Esophagus muscularis mucosa (tissue), 4 donors: ENCODE results near the gene TP63. TPM values are rescaled to one million over a fixed set of nuclear protein-coding genes. Genes with fewer than 3 reads are reported as not detected.

Source experiments
- DNase-seq: peaks from one replicate; pipeline ENCODE4 v3.0.0-alpha.2; 2017; ENCODE audit errors: extremely low spot score
- H3K27ac ChIP-seq, 4 donors: fragments of 200-600 bp; sonication (generic); replicated peaks in 1 of 4; 1 replicate in 3 of 4; 2 replicates in 1 of 4; pipeline ENCODE4 v1.5.1; 2016 to 2019; ENCODE audit warnings: mild to moderate bottlenecking in 1 of 4
- H3K27me3 ChIP-seq, 4 donors: fragments of 200-600 bp; sonication (generic); one replicate each; pipeline versions ENCODE4 v1.5.1 to v1.6.0; 2016 to 2019
- H3K36me3 ChIP-seq, 4 donors: fragments of 200-600 bp; sonication (generic); one replicate each; pipeline ENCODE4 v1.5.1; 2016 to 2019
- H3K4me1 ChIP-seq, 4 donors: fragments of 200-600 bp; sonication (generic); one replicate each; pipeline ENCODE4 v1.5.1; 2016 to 2019
- H3K4me3 ChIP-seq, 4 donors: fragments of 200-600 bp; sonication (generic); 1 replicate in 2 of 4; 2 replicates in 2 of 4; pipeline ENCODE4 v1.5.1; 2016 to 2019; ENCODE audit warnings: mild to moderate bottlenecking in 4 of 4, moderate library complexity in 1 of 4
- H3K9me3 ChIP-seq, 4 donors: fragments of 200-600 bp; sonication (generic); 1 replicate in 3 of 4; 2 replicates in 1 of 4; pipeline ENCODE4 v1.5.1; 2016 to 2019
- CTCF ChIP-seq, 3 experiments: fragments of 200-600 bp in 2 of 3; fragments of 450-650 bp in 1 of 3; sonication (generic) in 2 of 3; IDR thresholded peaks; one replicate each; pipeline ENCODE4 v1.5.1; 2017 to 2019; ENCODE audit warnings: antibody characterized with exemption in 3 of 3, mild to moderate bottlenecking in 2 of 3, moderate library complexity in 1 of 3
- EP300 ChIP-seq: sonication (generic); formaldehyde crosslinking; IDR thresholded peaks from one replicate; pipeline ENCODE4 v1.6.1; 2017; ENCODE audit warnings: antibody characterized with exemption
- POLR2A ChIP-seq: fragments of 450-650 bp; IDR thresholded peaks from one replicate; pipeline ENCODE4 v1.6.1; 2017; ENCODE audit warnings: antibody characterized with exemption, moderate library complexity, mild to moderate bottlenecking, low read depth
- POLR2AphosphoS5 ChIP-seq, 2 donors: sonication (generic); formaldehyde crosslinking; IDR thresholded peaks; one replicate each; pipeline ENCODE4 v1.6.1; 2017; ENCODE audit warnings: antibody characterized with exemption in 2 of 2
- WGBS: methylation state at CpG from one replicate; pipeline ENCODE4 v1.1.5; 2018; 5-methylcytosine and 5-hydroxymethylcytosine counted together
- intact Hi-C: fragments of 100-400 bp; cut with DNase I; formaldehyde crosslinking; loops from one replicate; pipeline ENCODE4 v1.15.1; 2023
- total RNA-seq, 4 donors: library from RNA; depleted of rRNA; stranded (reverse); fragments of >200 nt; gene quantifications; one replicate each; pipeline versions ENCODE4 v1.1.0 to v1.2.1, GENCODE V29; 2016

TP63 gene
- total RNA-seq, 4 donors from 2014 or later, result under 0.01 to 0.34 (median 0.21) TPM

GRCh38 chr3:189863031-189863430 lies 231.8 kb downstream of the TP63 start:
- TF ChIP-seq CTCF (IDR thresholded peaks at IDR 0.05) (no peak), POLR2AphosphoS5 (IDR thresholded peaks at IDR 0.05) (no peak), EP300 (no peak), POLR2A (no peak)
- DNase-seq, result no peak
- Histone ChIP-seq H3K4me3 (no peak overlapping the region), H3K9me3 (no peaks in the 10 kb centered on the region), H3K27ac (no peak overlapping the region), H3K36me3 (no peaks in the 10 kb centered on the region), H3K27me3 (no peaks in the 10 kb centered on the region), H3K4me1 (no peaks in the 10 kb centered on the region)
- WGBS, result 76% methylated on average over 3 of the region's 3 CpGs
- intact Hi-C loops, result no loop called here

GRCh38 chr3:189868061-189868460 lies 236.9 kb downstream of the TP63 start:
- 95% methylated on average over 3 of the region's 3 CpGs for WGBS
- H3K27ac ChIP-seq, result no peak overlapping the region
- H3K4me1 ChIP-seq, result no peaks in the 10 kb centered on the region
- no peak overlapping the region for H3K4me3 ChIP-seq
- no peaks in the 10 kb centered on the region for H3K36me3 ChIP-seq
- intact Hi-C loops, result no loop called here
- H3K9me3 ChIP-seq, result no peaks in the 10 kb centered on the region
- TF ChIP-seq CTCF (IDR thresholded peaks at IDR 0.05), result no peak
- no peaks in the 10 kb centered on the region for H3K27me3 ChIP-seq
- DNase-seq, result no peak

- intact Hi-C loops, result no loop called here
- Histone ChIP-seq H3K4me1 (no peaks in the 10 kb centered on the region), H3K4me3 (no peak overlapping the region), H3K27me3 (no peaks in the 10 kb centered on the region), H3K9me3 (no peaks in the 10 kb centered on the region), H3K27ac (no peak overlapping the region), H3K36me3 (no peaks in the 10 kb centered on the region)
- no peak for TF ChIP-seq POLR2AphosphoS5 (IDR thresholded peaks at IDR 0.05)
- TF ChIP-seq EP300, result no peak
- TF ChIP-seq POLR2A, result no peak
- TF ChIP-seq CTCF (IDR thresholded peaks at IDR 0.05), result no peak
- DNase-seq, result no peak
- 76% methylated on average over 4 of the region's 4 CpGs for WGBS
These were observed 238.0 kb downstream of the TP63 start for GRCh38 chr3:189869165-189869564.

GRCh38 chr3:189871418-189871817 lies 240.2 kb downstream of the TP63 start:
- Histone ChIP-seq H3K4me3 (no peak overlapping the region), H3K27me3 (no peaks in the 10 kb centered on the region), H3K9me3 (no peaks in the 10 kb centered on the region), H3K4me1 (no peaks in the 10 kb centered on the region), H3K36me3 (no peaks in the 10 kb centered on the region), H3K27ac (no peak overlapping the region)
- 71% methylated on average over 2 of the region's 2 CpGs for WGBS
- intact Hi-C loops, result no loop called here
- no peak for TF ChIP-seq POLR2AphosphoS5 (IDR thresholded peaks at IDR 0.05)
- no peak for DNase-seq

GRCh38 chr3:189883113-189883753 lies 252.0 kb downstream of the TP63 start:
- no peaks in the 10 kb centered on the region for H3K36me3 ChIP-seq
- TF ChIP-seq CTCF (IDR thresholded peaks at IDR 0.05) (no peak), EP300 (no peak), POLR2A (no peak), POLR2AphosphoS5 (IDR thresholded peaks at IDR 0.05) (no peak)
- no peak overlapping the region for H3K27ac ChIP-seq
- no peaks in the 10 kb centered on the region for H3K4me1 ChIP-seq
- H3K4me3 ChIP-seq, result no peak overlapping the region
- WGBS, result 58% methylated on average over 4 of the region's 4 CpGs
- DNase-seq, result no peak
- intact Hi-C loops, result no loop called here
- no peaks in the 10 kb centered on the region for H3K27me3 ChIP-seq
- H3K9me3 ChIP-seq, result no peaks in the 10 kb centered on the region
